HEK293T (cell line): ENCODE data around the gene LIMCH1.

Source experiments
- FOXM1 ChIP-seq: fragments of 450-650 bp; IDR thresholded peaks from 2 replicates; pipeline ENCODE4 v1.6.1; 2017; ENCODE audit warnings: mild to moderate bottlenecking, borderline replicate concordance
- HDGF ChIP-seq: fragments of 450-650 bp; IDR thresholded peaks from 2 replicates; pipeline ENCODE4 v1.6.1; 2017; ENCODE audit warnings: antibody characterized with exemption, borderline replicate concordance
- SP1 ChIP-seq: fragments of 450-650 bp; IDR thresholded peaks from 2 replicates; pipeline ENCODE4 v1.6.1; 2017

- TF ChIP-seq SP1 = no peak
- no peak for TF ChIP-seq FOXM1
- TF ChIP-seq HDGF = no peak
These were observed 164.8 kb downstream of the LIMCH1 start for GRCh38 chr4:41702770-41703169.
